Measurements from ENCODE around the gene C5orf52.

DNA sequence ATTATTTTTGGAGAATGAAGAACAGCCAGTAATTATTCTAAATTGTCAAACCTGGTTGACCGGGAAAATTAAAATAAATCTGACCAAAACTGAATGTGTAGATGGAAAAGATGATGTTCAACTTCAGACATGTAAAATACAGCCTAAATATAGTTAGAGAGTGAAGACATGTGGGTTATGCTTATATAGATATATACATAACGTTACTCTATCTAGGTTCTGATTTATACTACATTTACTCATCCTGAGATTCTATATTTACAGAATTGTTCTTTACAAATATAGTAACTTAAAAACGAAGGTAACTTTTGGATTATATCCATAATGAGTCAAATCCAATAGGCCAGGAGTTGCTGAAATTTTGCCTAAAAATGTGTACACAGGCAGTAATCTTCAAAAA is 39.1 kb downstream of the C5orf52 start:
- TF ChIP-seq, protein P1, sequence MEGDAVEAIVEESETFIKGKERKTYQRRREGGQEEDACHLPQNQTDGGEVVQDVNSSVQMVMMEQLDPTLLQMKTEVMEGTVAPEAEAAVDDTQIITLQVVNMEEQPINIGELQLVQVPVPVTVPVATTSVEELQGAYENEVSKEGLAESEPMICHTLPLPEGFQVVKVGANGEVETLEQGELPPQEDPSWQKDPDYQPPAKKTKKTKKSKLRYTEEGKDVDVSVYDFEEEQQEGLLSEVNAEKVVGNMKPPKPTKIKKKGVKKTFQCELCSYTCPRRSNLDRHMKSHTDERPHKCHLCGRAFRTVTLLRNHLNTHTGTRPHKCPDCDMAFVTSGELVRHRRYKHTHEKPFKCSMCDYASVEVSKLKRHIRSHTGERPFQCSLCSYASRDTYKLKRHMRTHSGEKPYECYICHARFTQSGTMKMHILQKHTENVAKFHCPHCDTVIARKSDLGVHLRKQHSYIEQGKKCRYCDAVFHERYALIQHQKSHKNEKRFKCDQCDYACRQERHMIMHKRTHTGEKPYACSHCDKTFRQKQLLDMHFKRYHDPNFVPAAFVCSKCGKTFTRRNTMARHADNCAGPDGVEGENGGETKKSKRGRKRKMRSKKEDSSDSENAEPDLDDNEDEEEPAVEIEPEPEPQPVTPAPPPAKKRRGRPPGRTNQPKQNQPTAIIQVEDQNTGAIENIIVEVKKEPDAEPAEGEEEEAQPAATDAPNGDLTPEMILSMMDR (IDR thresholded peaks at IDR 0.05; ENCODE audit: low read depth, low read length, poor library complexity, severe bottlenecking) = no peak
- no peak for TF ChIP-seq EZH2phosphoT487 (IDR thresholded peaks at IDR 0.05; ENCODE audit: borderline replicate concordance, low read length)
